Iris pigment epithelial cell (primary cell): ENCODE data around the gene DAPK1.
A peak's percentile ranks its signal among the peaks of the same experiment; 100 is the strongest.
"Not testable (repeated sequence)": the region's sequence is repeated elsewhere in the genome, so short reads cannot be mapped to it uniquely, and the experiment has no call there.

Source experiments
- DNase-seq: peaks from one replicate; pipeline ENCODE4 v3.0.0-alpha.2; 2011; ENCODE audit warnings: low read depth

Gene DAPK1

GRCh38 chr9:87498046-87498810, 561 bp downstream of the DAPK1 start:
- DNase-seq = peak; percentile 43

- DNase-seq = no peak
These were observed 1.2 kb downstream of the DAPK1 start for GRCh38 chr9:87498811-87499360.

GRCh38 chr9:87499424-87500017, 1.9 kb downstream of the DAPK1 start:
- DNase-seq = no peak

GRCh38 chr9:87500491-87501270, 3.0 kb downstream of the DAPK1 start:
- DNase-seq = no peak

DNA sequence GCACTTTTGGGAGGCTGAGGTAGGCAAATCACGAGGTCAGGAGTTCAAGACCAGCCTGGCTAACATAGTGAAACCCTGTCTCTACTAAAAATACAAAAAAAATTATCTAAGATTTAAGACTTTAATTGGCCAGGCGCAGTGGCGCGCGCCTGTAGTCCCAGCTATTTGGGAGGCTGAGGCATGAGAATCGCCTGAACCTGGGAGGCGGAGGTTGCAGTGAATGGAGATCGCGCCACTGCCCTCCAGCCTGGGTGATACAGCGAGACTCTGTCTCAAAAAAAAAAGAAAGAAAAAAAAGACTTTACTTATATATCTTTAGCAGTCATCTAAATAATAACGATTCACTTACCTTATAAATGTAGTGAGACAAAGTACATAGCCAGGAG, 3.6 kb downstream of the DAPK1 start:
- DNase-seq = not testable (repeated sequence)

DNA sequence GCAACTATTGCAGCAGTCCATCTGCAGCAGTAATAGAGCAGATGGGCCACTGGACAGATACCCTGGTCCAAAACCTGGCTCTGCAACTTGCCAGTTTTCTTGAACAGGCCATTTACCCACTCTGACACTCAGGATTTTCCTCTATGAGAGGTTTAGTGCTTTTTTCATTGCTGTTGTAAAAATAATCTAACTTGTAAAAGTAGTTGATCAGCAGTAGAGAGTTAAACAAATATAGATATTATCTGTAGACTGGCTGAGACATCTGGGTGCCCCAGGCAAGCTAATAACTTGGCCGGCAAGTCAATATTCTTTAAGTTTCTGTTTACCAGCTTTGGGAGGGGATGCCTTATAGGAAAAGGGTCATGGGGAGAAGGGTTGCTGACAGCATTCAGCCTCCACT, 4.1 kb downstream of the DAPK1 start:
- no peak for DNase-seq

- no peak for DNase-seq
These were observed 4.9 kb downstream of the DAPK1 start for GRCh38 chr9:87502391-87503221.

- DNase-seq = no peak
These were observed 5.8 kb downstream of the DAPK1 start for GRCh38 chr9:87503430-87503829.

- no peak for DNase-seq
These were observed 6.3 kb downstream of the DAPK1 start for GRCh38 chr9:87503927-87504326.

- no peak for DNase-seq
These were observed 7.3 kb downstream of the DAPK1 start for GRCh38 chr9:87504938-87505337.

GRCh38 chr9:87505869-87506678, 8.4 kb downstream of the DAPK1 start:
- DNase-seq = no peak

DNA sequence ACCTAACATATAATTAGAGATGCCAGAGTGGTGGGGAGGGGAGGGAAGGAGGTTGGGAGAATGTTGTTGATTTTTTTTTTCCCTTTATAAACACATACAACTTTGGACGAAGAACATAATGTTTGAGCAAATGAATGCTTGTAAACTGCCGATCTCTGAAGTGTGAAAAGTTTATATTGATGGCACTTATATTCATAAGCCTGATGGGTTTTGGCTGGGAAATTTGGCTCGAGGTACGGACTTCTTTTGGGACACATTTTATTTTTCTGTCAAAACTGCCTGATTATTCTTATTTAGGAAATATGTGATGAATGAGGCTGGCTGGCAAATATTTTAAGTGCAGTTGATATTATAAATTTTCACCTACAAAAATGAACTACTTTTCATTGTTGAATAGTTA, 9.9 kb downstream of the DAPK1 start:
- no peak for DNase-seq

DNA sequence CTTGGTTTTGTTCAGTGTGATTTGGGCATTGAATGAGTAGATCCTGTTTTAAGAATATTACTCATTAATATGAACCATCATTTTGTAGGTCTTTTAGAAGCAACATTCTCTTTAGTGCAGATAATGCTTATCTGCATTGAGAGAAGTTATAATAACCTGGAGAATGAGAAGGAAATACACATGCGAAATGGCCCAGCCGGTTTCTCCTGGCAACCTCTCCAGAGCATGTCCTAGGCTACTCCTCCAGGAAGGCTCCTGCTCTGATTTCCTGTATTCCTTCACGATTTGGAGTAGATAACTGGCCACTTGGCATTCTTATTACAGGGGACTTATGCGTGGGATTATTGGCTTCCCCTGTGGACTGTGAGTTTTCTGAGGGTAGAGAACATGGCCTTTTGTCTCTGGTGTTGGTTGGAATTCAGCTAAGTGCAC, 12.6 kb downstream of the DAPK1 start:
- DNase-seq = no peak

GRCh38 chr9:87512311-87512710, 14.6 kb downstream of the DAPK1 start:
- DNase-seq = no peak

DNA sequence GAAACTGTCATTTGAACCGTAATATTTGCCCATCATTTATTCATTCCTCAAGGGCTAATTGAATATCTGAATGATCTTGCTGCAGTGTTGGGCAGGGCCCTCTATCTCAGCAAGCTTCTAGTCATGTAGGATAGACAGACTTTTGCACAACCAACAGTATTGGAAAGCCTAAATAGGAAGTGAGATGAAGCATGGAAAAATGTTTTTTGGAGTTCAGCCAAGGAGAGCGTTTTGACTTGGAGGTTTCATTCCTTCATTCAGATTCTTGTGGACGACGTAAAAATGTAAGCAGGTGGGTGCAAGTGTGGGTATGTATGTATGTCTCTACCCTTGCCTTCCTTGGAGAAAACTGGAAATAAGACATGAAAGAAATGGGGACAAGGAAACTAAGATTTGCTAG, 15.5 kb downstream of the DAPK1 start:
- peak; percentile 49 for DNase-seq

GRCh38 chr9:87513880-87514535, 16.3 kb downstream of the DAPK1 start:
- no peak for DNase-seq

GRCh38 chr9:87515006-87515405, 17.3 kb downstream of the DAPK1 start:
- peak; percentile 25 for DNase-seq

- no peak for DNase-seq
These were observed 18.0 kb downstream of the DAPK1 start for GRCh38 chr9:87515588-87516221.

- peak; percentile 80 for DNase-seq
These were observed 18.7 kb downstream of the DAPK1 start for GRCh38 chr9:87516222-87516925.
